ENCODE data around the gene BPIFB3. TPM values are rescaled to one million over a fixed set of nuclear protein-coding genes. Genes with fewer than 3 reads are reported as not detected.

BPIFB3 gene
- total RNA-seq, 1 experiment from 2014 or later, result not detected

DNA sequence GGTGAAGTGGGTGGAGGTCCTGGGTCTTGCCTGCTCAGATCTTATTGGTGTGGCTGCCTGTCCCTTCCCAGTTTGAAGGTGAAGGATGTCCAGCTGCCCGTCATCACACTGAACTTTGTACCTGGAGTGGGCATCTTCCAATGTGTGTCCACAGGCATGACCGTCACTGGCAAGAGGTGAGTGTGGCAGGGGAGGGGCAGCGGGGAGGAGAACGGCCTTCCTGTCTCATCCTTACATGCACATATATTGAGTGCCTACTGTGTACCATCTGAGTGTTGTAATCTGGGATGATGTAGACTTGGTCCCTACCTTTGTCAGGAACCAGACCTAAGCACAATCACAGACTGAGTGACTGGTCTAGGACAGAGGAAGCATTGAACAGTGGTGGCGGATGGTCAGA lies 19.6 kb upstream of the BPIFB3 start:
- Mint-ChIP-seq H3K4me1 (no peaks in the 10 kb centered on the region), H3K4me3 (no peak overlapping the region), H3K27me3 (ENCODE audit: low read depth) (peaks cover 15% of the 10 kb centered on the region), H3K27ac (no peak overlapping the region), H3K36me3 (no peaks in the 10 kb centered on the region), H3K9me3 (peaks cover 6% of the 10 kb centered on the region; the same call in 1 of the 2 replicates)
- DNase-seq (ENCODE audit: low spot score) (no peak), ATAC-seq (no peak)
- TF ChIP-seq, protein P1, sequence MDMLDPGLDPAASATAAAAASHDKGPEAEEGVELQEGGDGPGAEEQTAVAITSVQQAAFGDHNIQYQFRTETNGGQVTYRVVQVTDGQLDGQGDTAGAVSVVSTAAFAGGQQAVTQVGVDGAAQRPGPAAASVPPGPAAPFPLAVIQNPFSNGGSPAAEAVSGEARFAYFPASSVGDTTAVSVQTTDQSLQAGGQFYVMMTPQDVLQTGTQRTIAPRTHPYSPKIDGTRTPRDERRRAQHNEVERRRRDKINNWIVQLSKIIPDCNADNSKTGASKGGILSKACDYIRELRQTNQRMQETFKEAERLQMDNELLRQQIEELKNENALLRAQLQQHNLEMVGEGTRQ (CRISPR knock-in tag; IDR thresholded peaks at IDR 0.05), result no peak
- TF ChIP-seq SP1 (CRISPR knock-in tag; conservative IDR thresholded peaks at IDR 0.05) (no peak), MXD4 (CRISPR knock-in tag; IDR thresholded peaks at IDR 0.05; ENCODE audit: borderline replicate concordance) (no peak), IRF2 (CRISPR knock-in tag; IDR thresholded peaks at IDR 0.05; ENCODE audit: borderline replicate concordance, low read depth) (no peak), TP53 (CRISPR knock-in tag; IDR thresholded peaks at IDR 0.05) (no peak)
- TF ChIP-seq, protein P2, sequence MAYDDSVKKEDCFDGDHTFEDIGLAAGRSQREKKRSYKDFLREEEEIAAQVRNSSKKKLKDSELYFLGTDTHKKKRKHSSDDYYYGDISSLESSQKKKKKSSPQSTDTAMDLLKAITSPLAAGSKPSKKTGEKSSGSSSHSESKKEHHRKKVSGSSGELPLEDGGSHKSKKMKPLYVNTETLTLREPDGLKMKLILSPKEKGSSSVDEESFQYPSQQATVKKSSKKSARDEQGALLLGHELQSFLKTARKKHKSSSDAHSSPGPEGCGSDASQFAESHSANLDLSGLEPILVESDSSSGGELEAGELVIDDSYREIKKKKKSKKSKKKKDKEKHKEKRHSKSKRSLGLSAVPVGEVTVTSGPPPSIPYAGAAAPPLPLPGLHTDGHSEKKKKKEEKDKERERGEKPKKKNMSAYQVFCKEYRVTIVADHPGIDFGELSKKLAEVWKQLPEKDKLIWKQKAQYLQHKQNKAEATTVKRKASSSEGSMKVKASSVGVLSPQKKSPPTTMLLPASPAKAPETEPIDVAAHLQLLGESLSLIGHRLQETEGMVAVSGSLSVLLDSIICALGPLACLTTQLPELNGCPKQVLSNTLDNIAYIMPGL (CRISPR knock-in tag; IDR thresholded peaks at IDR 0.05), result no peak
- ChIA-PET POLR2A (no interaction called here), CTCF (no interaction called here)

DNA sequence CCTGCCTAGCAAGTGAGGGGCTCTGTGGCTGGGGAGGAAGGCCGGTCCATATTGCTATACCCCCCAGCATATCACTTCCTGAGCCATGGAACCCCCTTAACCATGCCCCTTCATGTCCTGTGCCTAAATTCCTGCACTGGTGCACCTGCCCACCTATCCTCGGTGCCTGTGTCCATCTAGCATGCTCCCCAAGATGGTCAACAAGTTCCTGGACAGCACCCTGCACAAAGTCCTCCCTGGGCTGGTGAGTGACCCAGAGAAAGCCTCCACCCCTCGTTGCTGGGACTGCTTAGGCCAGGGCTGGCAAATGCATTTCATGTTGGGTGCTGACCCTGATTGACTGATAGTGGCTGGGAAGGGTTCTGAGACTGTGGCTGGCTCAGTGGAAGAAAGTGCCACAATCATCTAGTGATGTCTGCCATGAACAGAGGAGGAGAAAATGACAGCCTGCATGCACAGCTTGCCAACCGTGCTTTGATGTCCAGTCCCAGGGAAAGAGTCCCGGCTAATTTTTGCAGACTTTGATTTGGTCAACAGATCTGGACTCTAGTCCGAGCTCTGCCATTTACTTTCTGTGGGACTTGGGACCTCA lies 18.7 kb upstream of the BPIFB3 start:
- peaks cover 6% of the 10 kb centered on the region; the same call in 1 of the 2 replicates for H3K9me3 Mint-ChIP-seq
- no peak overlapping the region for H3K27ac Mint-ChIP-seq
- ATAC-seq (no peak), DNase-seq (ENCODE audit: low spot score) (no peak)
- TF ChIP-seq, protein P3, sequence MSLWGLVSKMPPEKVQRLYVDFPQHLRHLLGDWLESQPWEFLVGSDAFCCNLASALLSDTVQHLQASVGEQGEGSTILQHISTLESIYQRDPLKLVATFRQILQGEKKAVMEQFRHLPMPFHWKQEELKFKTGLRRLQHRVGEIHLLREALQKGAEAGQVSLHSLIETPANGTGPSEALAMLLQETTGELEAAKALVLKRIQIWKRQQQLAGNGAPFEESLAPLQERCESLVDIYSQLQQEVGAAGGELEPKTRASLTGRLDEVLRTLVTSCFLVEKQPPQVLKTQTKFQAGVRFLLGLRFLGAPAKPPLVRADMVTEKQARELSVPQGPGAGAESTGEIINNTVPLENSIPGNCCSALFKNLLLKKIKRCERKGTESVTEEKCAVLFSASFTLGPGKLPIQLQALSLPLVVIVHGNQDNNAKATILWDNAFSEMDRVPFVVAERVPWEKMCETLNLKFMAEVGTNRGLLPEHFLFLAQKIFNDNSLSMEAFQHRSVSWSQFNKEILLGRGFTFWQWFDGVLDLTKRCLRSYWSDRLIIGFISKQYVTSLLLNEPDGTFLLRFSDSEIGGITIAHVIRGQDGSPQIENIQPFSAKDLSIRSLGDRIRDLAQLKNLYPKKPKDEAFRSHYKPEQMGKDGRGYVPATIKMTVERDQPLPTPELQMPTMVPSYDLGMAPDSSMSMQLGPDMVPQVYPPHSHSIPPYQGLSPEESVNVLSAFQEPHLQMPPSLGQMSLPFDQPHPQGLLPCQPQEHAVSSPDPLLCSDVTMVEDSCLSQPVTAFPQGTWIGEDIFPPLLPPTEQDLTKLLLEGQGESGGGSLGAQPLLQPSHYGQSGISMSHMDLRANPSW (CRISPR knock-in tag; conservative IDR thresholded peaks at IDR 0.05; ENCODE audit: low read depth), result no peak
- TF ChIP-seq, protein P4, sequence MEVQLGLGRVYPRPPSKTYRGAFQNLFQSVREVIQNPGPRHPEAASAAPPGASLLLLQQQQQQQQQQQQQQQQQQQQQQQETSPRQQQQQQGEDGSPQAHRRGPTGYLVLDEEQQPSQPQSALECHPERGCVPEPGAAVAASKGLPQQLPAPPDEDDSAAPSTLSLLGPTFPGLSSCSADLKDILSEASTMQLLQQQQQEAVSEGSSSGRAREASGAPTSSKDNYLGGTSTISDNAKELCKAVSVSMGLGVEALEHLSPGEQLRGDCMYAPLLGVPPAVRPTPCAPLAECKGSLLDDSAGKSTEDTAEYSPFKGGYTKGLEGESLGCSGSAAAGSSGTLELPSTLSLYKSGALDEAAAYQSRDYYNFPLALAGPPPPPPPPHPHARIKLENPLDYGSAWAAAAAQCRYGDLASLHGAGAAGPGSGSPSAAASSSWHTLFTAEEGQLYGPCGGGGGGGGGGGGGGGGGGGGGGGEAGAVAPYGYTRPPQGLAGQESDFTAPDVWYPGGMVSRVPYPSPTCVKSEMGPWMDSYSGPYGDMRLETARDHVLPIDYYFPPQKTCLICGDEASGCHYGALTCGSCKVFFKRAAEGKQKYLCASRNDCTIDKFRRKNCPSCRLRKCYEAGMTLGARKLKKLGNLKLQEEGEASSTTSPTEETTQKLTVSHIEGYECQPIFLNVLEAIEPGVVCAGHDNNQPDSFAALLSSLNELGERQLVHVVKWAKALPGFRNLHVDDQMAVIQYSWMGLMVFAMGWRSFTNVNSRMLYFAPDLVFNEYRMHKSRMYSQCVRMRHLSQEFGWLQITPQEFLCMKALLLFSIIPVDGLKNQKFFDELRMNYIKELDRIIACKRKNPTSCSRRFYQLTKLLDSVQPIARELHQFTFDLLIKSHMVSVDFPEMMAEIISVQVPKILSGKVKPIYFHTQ (CRISPR knock-in tag; IDR thresholded peaks at IDR 0.05), result no peak
- TF ChIP-seq TEAD1 (CRISPR knock-in tag; IDR thresholded peaks at IDR 0.05) (no peak), ZNF423 (CRISPR knock-in tag; IDR thresholded peaks at IDR 0.05) (no peak), SP1 (CRISPR knock-in tag; conservative IDR thresholded peaks at IDR 0.05) (no peak), NR3C1 (CRISPR knock-in tag; conservative IDR thresholded peaks at IDR 0.05; ENCODE audit: low read depth) (no peak), ELF4 (CRISPR knock-in tag; IDR thresholded peaks at IDR 0.05; ENCODE audit: low read depth) (no peak), NFE2L1 (CRISPR knock-in tag; IDR thresholded peaks at IDR 0.05) (no peak), SOX15 (CRISPR knock-in tag; IDR thresholded peaks at IDR 0.05) (no peak), SMAD3 (CRISPR knock-in tag; IDR thresholded peaks at IDR 0.05; ENCODE audit: borderline replicate concordance) (no peak), NFYB (CRISPR knock-in tag; conservative IDR thresholded peaks at IDR 0.05; ENCODE audit: low read depth) (no peak)
- TF ChIP-seq, protein P5, sequence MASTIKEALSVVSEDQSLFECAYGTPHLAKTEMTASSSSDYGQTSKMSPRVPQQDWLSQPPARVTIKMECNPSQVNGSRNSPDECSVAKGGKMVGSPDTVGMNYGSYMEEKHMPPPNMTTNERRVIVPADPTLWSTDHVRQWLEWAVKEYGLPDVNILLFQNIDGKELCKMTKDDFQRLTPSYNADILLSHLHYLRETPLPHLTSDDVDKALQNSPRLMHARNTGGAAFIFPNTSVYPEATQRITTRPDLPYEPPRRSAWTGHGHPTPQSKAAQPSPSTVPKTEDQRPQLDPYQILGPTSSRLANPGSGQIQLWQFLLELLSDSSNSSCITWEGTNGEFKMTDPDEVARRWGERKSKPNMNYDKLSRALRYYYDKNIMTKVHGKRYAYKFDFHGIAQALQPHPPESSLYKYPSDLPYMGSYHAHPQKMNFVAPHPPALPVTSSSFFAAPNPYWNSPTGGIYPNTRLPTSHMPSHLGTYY (CRISPR knock-in tag; IDR thresholded peaks at IDR 0.05), result no peak
- TF ChIP-seq, protein P2 (CRISPR knock-in tag; IDR thresholded peaks at IDR 0.05), result no peak
- TF ChIP-seq, protein P6, sequence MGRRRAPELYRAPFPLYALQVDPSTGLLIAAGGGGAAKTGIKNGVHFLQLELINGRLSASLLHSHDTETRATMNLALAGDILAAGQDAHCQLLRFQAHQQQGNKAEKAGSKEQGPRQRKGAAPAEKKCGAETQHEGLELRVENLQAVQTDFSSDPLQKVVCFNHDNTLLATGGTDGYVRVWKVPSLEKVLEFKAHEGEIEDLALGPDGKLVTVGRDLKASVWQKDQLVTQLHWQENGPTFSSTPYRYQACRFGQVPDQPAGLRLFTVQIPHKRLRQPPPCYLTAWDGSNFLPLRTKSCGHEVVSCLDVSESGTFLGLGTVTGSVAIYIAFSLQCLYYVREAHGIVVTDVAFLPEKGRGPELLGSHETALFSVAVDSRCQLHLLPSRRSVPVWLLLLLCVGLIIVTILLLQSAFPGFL (CRISPR knock-in tag; IDR thresholded peaks at IDR 0.05; ENCODE audit: borderline replicate concordance), result no peak
- TF ChIP-seq, protein P7, sequence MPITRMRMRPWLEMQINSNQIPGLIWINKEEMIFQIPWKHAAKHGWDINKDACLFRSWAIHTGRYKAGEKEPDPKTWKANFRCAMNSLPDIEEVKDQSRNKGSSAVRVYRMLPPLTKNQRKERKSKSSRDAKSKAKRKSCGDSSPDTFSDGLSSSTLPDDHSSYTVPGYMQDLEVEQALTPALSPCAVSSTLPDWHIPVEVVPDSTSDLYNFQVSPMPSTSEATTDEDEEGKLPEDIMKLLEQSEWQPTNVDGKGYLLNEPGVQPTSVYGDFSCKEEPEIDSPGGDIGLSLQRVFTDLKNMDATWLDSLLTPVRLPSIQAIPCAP (CRISPR knock-in tag; IDR thresholded peaks at IDR 0.05), result no peak
- TF ChIP-seq, protein P8, sequence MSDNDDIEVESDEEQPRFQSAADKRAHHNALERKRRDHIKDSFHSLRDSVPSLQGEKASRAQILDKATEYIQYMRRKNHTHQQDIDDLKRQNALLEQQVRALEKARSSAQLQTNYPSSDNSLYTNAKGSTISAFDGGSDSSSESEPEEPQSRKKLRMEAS (CRISPR knock-in tag; IDR thresholded peaks at IDR 0.05), result no peak
- CTCF ChIA-PET, result interaction anchor here (1.0 kb wide), 1 partner anchor 39 kb away, joined by 3 read pairs; no protein-coding TSS in a partner anchor
- POLR2A ChIA-PET, result no interaction called here
- H3K4me3 Mint-ChIP-seq, result no peak overlapping the region
- H3K36me3 Mint-ChIP-seq, result no peaks in the 10 kb centered on the region
- H3K27me3 Mint-ChIP-seq (ENCODE audit: low read depth), result peaks cover 15% of the 10 kb centered on the region
- H3K4me1 Mint-ChIP-seq, result no peaks in the 10 kb centered on the region

All from WTC11 (cell line).